ENCODE results near the gene TOMM20.
"Not testable (repeated sequence)": the region's sequence is repeated elsewhere in the genome, so short reads cannot be mapped to it uniquely, and the experiment has no call there.

TOMM20 gene

DNA sequence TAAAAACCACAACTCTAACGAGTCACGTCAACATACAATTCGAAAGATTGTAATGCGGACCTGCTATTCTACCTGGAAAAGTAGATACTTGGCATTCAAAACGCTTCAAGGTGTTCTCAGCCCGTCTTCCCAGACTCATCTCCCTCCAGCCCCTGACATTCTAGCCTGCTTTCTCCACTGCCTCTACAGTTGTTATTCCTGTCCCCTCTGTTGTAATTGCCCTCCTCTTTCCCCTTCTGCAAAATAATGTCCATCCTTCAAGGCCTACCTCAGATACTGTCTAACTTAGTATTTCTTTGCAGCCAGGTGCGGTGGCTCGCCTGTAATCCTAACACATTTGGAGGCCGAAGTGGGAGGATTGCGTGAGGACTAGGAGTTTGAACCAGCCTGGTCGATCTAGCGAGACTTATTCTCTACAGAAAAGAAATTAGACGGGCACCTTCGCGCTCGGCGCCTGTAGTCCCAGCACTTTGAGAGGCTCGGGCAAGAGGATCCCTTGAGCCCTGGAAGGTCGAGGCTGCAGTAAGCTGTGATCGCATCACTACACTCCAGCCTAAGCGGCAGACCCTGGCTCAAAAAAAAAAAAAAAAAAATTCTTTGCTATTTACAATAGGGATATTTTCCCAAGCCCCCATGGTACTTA is 33.2 kb upstream of the TOMM20 start:
- no peak overlapping the region for H3K23ac ChIP-seq (ENCODE audit: low read depth, low read length, poor library complexity)
- no peak for DNase-seq (ENCODE audit: low spot score)
- H4K91ac ChIP-seq (ENCODE audit: low read depth, low read length, poor library complexity) = no peak overlapping the region
- no peak overlapping the region for H3K14ac ChIP-seq (ENCODE audit: low read length)
- no peaks in the 10 kb centered on the region for H3K9me3 ChIP-seq (replicated peaks in 1 of 2; ENCODE audit: control insufficient read depth in 2 of 2, insufficient read depth in 1 of 2, low read depth in 1 of 2, low read length in 2 of 2)
- H3K4me3 ChIP-seq (ENCODE audit: low read length in 2 of 2) = peak overlapping the region; percentile 77 to 92
- H3K9ac ChIP-seq (ENCODE audit: low read depth, low read length, poor library complexity) = no peak overlapping the region
- no peak overlapping the region for H3K27ac ChIP-seq (replicated peaks; ENCODE audit: low read length)
- H4K8ac ChIP-seq (ENCODE audit: low read depth, low read length) = no peak overlapping the region
- no peak overlapping the region for H2BK15ac ChIP-seq (ENCODE audit: low read length)
- H2AFZ ChIP-seq (ENCODE audit: low read length) = peak overlapping the region; percentile 88
- H3K4me1 ChIP-seq (ENCODE audit: control insufficient read depth in 2 of 2, insufficient read depth in 1 of 2, low read depth in 1 of 2, low read length in 2 of 2) = peaks cover 3% of the 10 kb centered on the region in 2 donors
- WGBS, 2 donors (ENCODE audit: extremely low coverage in 2 of 2, insufficient read length in 2 of 2, insufficient replicate concordance in 1 of 2) = no CpG with 5 or more reads among the region's 21 CpGs
- H3K27me3 ChIP-seq (ENCODE audit: control insufficient read depth in 3 of 3, insufficient read depth in 3 of 3, low read depth in 1 of 3, low read length in 3 of 3) = no peaks in the 10 kb centered on the region
- peaks cover 13 to 47% of the 10 kb centered on the region in 2 donors for H3K36me3 ChIP-seq (replicated peaks in 1 of 2; ENCODE audit: control insufficient read depth in 2 of 2, insufficient read depth in 2 of 2, low read length in 2 of 2)
- H2BK120ac ChIP-seq (ENCODE audit: low read depth, low read length) = no peak overlapping the region
- peaks cover 3% of the 10 kb centered on the region for H3K79me1 ChIP-seq (ENCODE audit: low read depth, low read length)
- no peak overlapping the region for H2AK5ac ChIP-seq (ENCODE audit: low read depth, low read length)
- no peak overlapping the region for H2BK5ac ChIP-seq (ENCODE audit: low read length)
- H2BK12ac ChIP-seq (ENCODE audit: low read length) = no peak overlapping the region
- H3K4me2 ChIP-seq (ENCODE audit: insufficient read depth, low read length, poor library complexity, severe bottlenecking) = peak overlapping the region; percentile 63
- H3K4ac ChIP-seq (ENCODE audit: low read length) = no peak overlapping the region
- no peak overlapping the region for H3K18ac ChIP-seq (ENCODE audit: low read length)

GRCh38 chr1:235160957-235161684 is 32.5 kb upstream of the TOMM20 start, which contains the start of gene RBM34:
RBM34 (minus strand) TSS chr1:235161250; CDS start chr1:235161226, 24 bp downstream.
- Histone ChIP-seq H3K9ac (ENCODE audit: low read depth, low read length, poor library complexity) (peak within 1 kb of the TSS; percentile 95), H3K9me3 (replicated peaks in 1 of 2; ENCODE audit: control insufficient read depth in 2 of 2, insufficient read depth in 1 of 2, low read depth in 1 of 2, low read length in 2 of 2) (no peaks in the 10 kb centered on the region), H3K27ac (replicated peaks; ENCODE audit: low read length) (peak within 1 kb of the TSS; percentile 77), H3K36me3 (replicated peaks in 1 of 2; ENCODE audit: control insufficient read depth in 2 of 2, insufficient read depth in 2 of 2, low read length in 2 of 2) (peaks cover 13 to 47% of the 10 kb centered on the region in 2 donors), H3K27me3 (ENCODE audit: control insufficient read depth in 3 of 3, insufficient read depth in 3 of 3, low read depth in 1 of 3, low read length in 3 of 3) (no peaks in the 10 kb centered on the region), H2BK120ac (ENCODE audit: low read depth, low read length) (no peak within 1 kb of the TSS), H3K4ac (ENCODE audit: low read length) (no peak within 1 kb of the TSS), H2BK12ac (ENCODE audit: low read length) (no peak within 1 kb of the TSS), H2AFZ (ENCODE audit: low read length) (peak within 1 kb of the TSS; percentile 88), H2AK5ac (ENCODE audit: low read depth, low read length) (no peak within 1 kb of the TSS), H3K23ac (ENCODE audit: low read depth, low read length, poor library complexity) (peak within 1 kb of the TSS; percentile 92), H3K79me1 (ENCODE audit: low read depth, low read length) (peaks cover 3% of the 10 kb centered on the region), H3K14ac (ENCODE audit: low read length) (peak within 1 kb of the TSS; percentile 57), H3K4me2 (ENCODE audit: insufficient read depth, low read length, poor library complexity, severe bottlenecking) (peak within 1 kb of the TSS; percentile 63), H3K18ac (ENCODE audit: low read length) (peak within 1 kb of the TSS; percentile 93), H2BK5ac (ENCODE audit: low read length) (no peak within 1 kb of the TSS), H3K4me1 (ENCODE audit: control insufficient read depth in 2 of 2, insufficient read depth in 1 of 2, low read depth in 1 of 2, low read length in 2 of 2) (peaks cover 3% of the 10 kb centered on the region in 2 donors), H3K4me3 (ENCODE audit: low read length in 2 of 2) (peak within 1 kb of the TSS; percentile 77 to 92), H4K91ac (ENCODE audit: low read depth, low read length, poor library complexity) (no peak within 1 kb of the TSS), H2BK15ac (ENCODE audit: low read length) (no peak within 1 kb of the TSS), H4K8ac (ENCODE audit: low read depth, low read length) (no peak within 1 kb of the TSS)
- WGBS, 2 donors (ENCODE audit: extremely low coverage in 2 of 2, insufficient read length in 2 of 2, insufficient replicate concordance in 1 of 2) = no CpG with 5 or more reads among the region's 52 CpGs
- peak; percentile 84 for DNase-seq (ENCODE audit: low spot score)

- peaks cover 3% of the 10 kb centered on the region for H3K79me1 ChIP-seq (ENCODE audit: low read depth, low read length)
- H3K36me3 ChIP-seq (replicated peaks in 1 of 2; ENCODE audit: control insufficient read depth in 2 of 2, insufficient read depth in 2 of 2, low read length in 2 of 2) = peaks cover 13 to 48% of the 10 kb centered on the region in 2 donors
- no peak overlapping the region for H4K8ac ChIP-seq (ENCODE audit: low read depth, low read length)
- no peak overlapping the region for H3K23ac ChIP-seq (ENCODE audit: low read depth, low read length, poor library complexity)
- H3K9me3 ChIP-seq (replicated peaks in 1 of 2; ENCODE audit: control insufficient read depth in 2 of 2, insufficient read depth in 1 of 2, low read depth in 1 of 2, low read length in 2 of 2) = no peaks in the 10 kb centered on the region
- H2AK5ac ChIP-seq (ENCODE audit: low read depth, low read length) = no peak overlapping the region
- H2BK12ac ChIP-seq (ENCODE audit: low read length) = no peak overlapping the region
- peak overlapping the region; percentile 61 for H3K4me2 ChIP-seq (ENCODE audit: insufficient read depth, low read length, poor library complexity, severe bottlenecking)
- no peak overlapping the region for H2BK5ac ChIP-seq (ENCODE audit: low read length)
- no peaks in the 10 kb centered on the region for H3K27me3 ChIP-seq (ENCODE audit: control insufficient read depth in 3 of 3, insufficient read depth in 3 of 3, low read depth in 1 of 3, low read length in 3 of 3)
- H3K4me1 ChIP-seq (ENCODE audit: control insufficient read depth in 2 of 2, insufficient read depth in 1 of 2, low read depth in 1 of 2, low read length in 2 of 2) = peaks cover 3% of the 10 kb centered on the region in 2 donors
- peak overlapping the region; percentile 88 for H2AFZ ChIP-seq (ENCODE audit: low read length)
- no peak overlapping the region for H2BK15ac ChIP-seq (ENCODE audit: low read length)
- H4K91ac ChIP-seq (ENCODE audit: low read depth, low read length, poor library complexity) = no peak overlapping the region
- no peak overlapping the region for H2BK120ac ChIP-seq (ENCODE audit: low read depth, low read length)
- H3K14ac ChIP-seq (ENCODE audit: low read length) = peak overlapping the region; percentile 57
- H3K4ac ChIP-seq (ENCODE audit: low read length) = no peak overlapping the region
- peak overlapping the region; percentile 95 for H3K9ac ChIP-seq (ENCODE audit: low read depth, low read length, poor library complexity)
- H3K4me3 ChIP-seq (ENCODE audit: low read length in 2 of 2) = peak overlapping the region; percentile 77 to 92
- DNase-seq (ENCODE audit: low spot score) = no peak
- peak overlapping the region; percentile 93 for H3K18ac ChIP-seq (ENCODE audit: low read length)
- H3K27ac ChIP-seq (replicated peaks; ENCODE audit: low read length) = peak overlapping the region; percentile 58
- no CpG with 5 or more reads among the region's 14 CpGs for WGBS, 2 donors (ENCODE audit: extremely low coverage in 2 of 2, insufficient read length in 2 of 2, insufficient replicate concordance in 1 of 2)
These were observed 31.8 kb upstream of the TOMM20 start for GRCh38 chr1:235160383-235160956.

DNA sequence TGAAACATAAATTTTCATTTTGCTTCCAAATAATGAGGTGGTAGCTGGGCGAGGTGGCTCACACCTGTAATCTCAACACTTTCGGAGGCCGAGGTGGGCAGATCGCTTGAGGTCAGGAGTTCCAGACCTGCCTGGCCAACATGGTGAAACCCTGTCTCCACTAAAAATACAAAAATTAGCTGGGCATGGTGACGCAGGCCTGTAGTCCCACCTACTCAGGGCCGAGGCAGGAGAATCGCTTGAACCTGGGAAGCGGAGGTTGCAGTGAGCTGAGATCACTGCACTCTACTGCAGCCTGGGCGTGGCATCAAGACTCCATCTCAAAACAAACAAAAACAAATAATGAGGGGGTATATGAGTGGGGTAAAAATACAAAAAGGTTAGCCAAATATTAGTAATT is 31.3 kb upstream of the TOMM20 start:
- not testable (repeated sequence) for H3K18ac ChIP-seq (ENCODE audit: low read length); H3K9ac ChIP-seq (ENCODE audit: low read depth, low read length, poor library complexity); H4K91ac ChIP-seq (ENCODE audit: low read depth, low read length, poor library complexity); H4K8ac ChIP-seq (ENCODE audit: low read depth, low read length); H3K4me1 ChIP-seq (ENCODE audit: control insufficient read depth in 2 of 2, insufficient read depth in 1 of 2, low read depth in 1 of 2, low read length in 2 of 2); H3K4me2 ChIP-seq (ENCODE audit: insufficient read depth, low read length, poor library complexity, severe bottlenecking); H3K27ac ChIP-seq (replicated peaks; ENCODE audit: low read length); H2BK120ac ChIP-seq (ENCODE audit: low read depth, low read length); H2AFZ ChIP-seq (ENCODE audit: low read length); H2AK5ac ChIP-seq (ENCODE audit: low read depth, low read length); H2BK15ac ChIP-seq (ENCODE audit: low read length); H3K23ac ChIP-seq (ENCODE audit: low read depth, low read length, poor library complexity); H3K79me1 ChIP-seq (ENCODE audit: low read depth, low read length); H3K14ac ChIP-seq (ENCODE audit: low read length); H3K9me3 ChIP-seq (replicated peaks in 1 of 2; ENCODE audit: control insufficient read depth in 2 of 2, insufficient read depth in 1 of 2, low read depth in 1 of 2, low read length in 2 of 2); H2BK5ac ChIP-seq (ENCODE audit: low read length); H3K4ac ChIP-seq (ENCODE audit: low read length); H2BK12ac ChIP-seq (ENCODE audit: low read length); H3K27me3 ChIP-seq (ENCODE audit: control insufficient read depth in 3 of 3, insufficient read depth in 3 of 3, low read depth in 1 of 3, low read length in 3 of 3); DNase-seq (ENCODE audit: low spot score)
- WGBS, 2 donors (ENCODE audit: extremely low coverage in 2 of 2, insufficient read length in 2 of 2, insufficient replicate concordance in 1 of 2) = no CpG with 5 or more reads among the region's 9 CpGs
- Histone ChIP-seq H3K36me3 (replicated peaks in 1 of 2; ENCODE audit: control insufficient read depth in 2 of 2, insufficient read depth in 2 of 2, low read length in 2 of 2) (peaks cover 13 to 53% of the 10 kb centered on the region in 2 donors), H3K4me3 (ENCODE audit: low read length in 2 of 2) (peak overlapping the region in 1 of 2 donors; percentile 77)

Data from neuronal stem cell (in vitro differentiated cells).